Neuronal stem cell (in vitro differentiated cells): Measurements from ENCODE around the gene KRTAP19-2.

ENCODE experiments used
- DNase-seq: peaks from one replicate; pipeline ENCODE4 v3.0.0-alpha.2; 2013; ENCODE audit warnings: low spot score
- H2AFZ ChIP-seq: one replicate; pipeline ENCODE4 v1.6.1; 2013; ENCODE audit warnings: mild to moderate bottlenecking, low read length, inconsistent platforms
- H2AK5ac ChIP-seq: 2 replicates; pipeline ENCODE4 v1.6.1; 2013; ENCODE audit warnings: low read depth, mild to moderate bottlenecking, inconsistent platforms, low read length, moderate library complexity, mixed read lengths
- H2BK120ac ChIP-seq: 2 replicates; pipeline ENCODE4 v1.6.1; 2013; ENCODE audit warnings: low read depth, mild to moderate bottlenecking, inconsistent platforms, low read length, moderate library complexity, mixed read lengths
- H2BK12ac ChIP-seq: one replicate; pipeline ENCODE4 v1.6.1; 2013; ENCODE audit warnings: low read length, inconsistent platforms
- H2BK15ac ChIP-seq: 2 replicates; pipeline ENCODE4 v1.6.1; 2013; ENCODE audit warnings: mild to moderate bottlenecking, low read length, inconsistent platforms, mixed read lengths
- H2BK5ac ChIP-seq: one replicate; pipeline ENCODE4 v1.6.1; 2013; ENCODE audit warnings: inconsistent platforms, mild to moderate bottlenecking, low read length, moderate library complexity
- H3K14ac ChIP-seq: one replicate; pipeline ENCODE4 v1.6.1; 2013; ENCODE audit warnings: low read length, inconsistent platforms
- H3K18ac ChIP-seq: 2 replicates; pipeline ENCODE4 v1.6.1; 2013; ENCODE audit warnings: low read length, inconsistent platforms
- H3K23ac ChIP-seq: 2 replicates; pipeline ENCODE4 v1.6.1; 2013; ENCODE audit warnings: low read depth, mild to moderate bottlenecking, mixed read lengths, low read length, inconsistent platforms; ENCODE audit not compliant: poor library complexity
- H3K27ac ChIP-seq: replicated peaks from 3 replicates; pipeline ENCODE4 v1.5.1; 2013; ENCODE audit warnings: low read length, inconsistent platforms
- H3K27me3 ChIP-seq, 3 experiments: 2 replicates each; pipeline ENCODE4 v1.6.1; 2013; ENCODE audit warnings: low read length in 3 of 3, mild to moderate bottlenecking in 2 of 3, inconsistent platforms in 1 of 3, low read depth in 1 of 3, mixed read lengths in 1 of 3, moderate library complexity in 1 of 3; ENCODE audit not compliant: control insufficient read depth in 3 of 3, insufficient read depth in 3 of 3
- H3K36me3 ChIP-seq, 2 donors: replicated peaks in 1 of 2; 2 replicates each; pipeline ENCODE4 v1.6.1; 2013; ENCODE audit warnings: low read length in 2 of 2; ENCODE audit not compliant: control insufficient read depth in 2 of 2, insufficient read depth in 2 of 2
- H3K4ac ChIP-seq: 2 replicates; pipeline ENCODE4 v1.6.1; 2013; ENCODE audit warnings: inconsistent platforms, mild to moderate bottlenecking, low read length, moderate library complexity
- H3K4me1 ChIP-seq, 2 donors: 1 replicate in 1 of 2; 2 replicates in 1 of 2; pipeline ENCODE4 v1.6.1; 2013; ENCODE audit warnings: low read length in 2 of 2, low read depth in 1 of 2; ENCODE audit not compliant: control insufficient read depth in 2 of 2, insufficient read depth in 1 of 2
- H3K4me2 ChIP-seq: one replicate; pipeline ENCODE4 v1.6.1; 2013; ENCODE audit warnings: mild to moderate bottlenecking, low read length, inconsistent platforms; ENCODE audit not compliant: insufficient read depth, poor library complexity, severe bottlenecking
- H3K4me3 ChIP-seq, 2 donors: 2 replicates each; pipeline ENCODE4 v1.5.1; 2013; ENCODE audit warnings: low read length in 2 of 2, mild to moderate bottlenecking in 2 of 2, inconsistent platforms in 1 of 2, moderate library complexity in 1 of 2
- H3K79me1 ChIP-seq: one replicate; pipeline ENCODE4 v1.6.1; 2013; ENCODE audit warnings: low read depth, mild to moderate bottlenecking, inconsistent platforms, low read length, moderate library complexity
- H3K9ac ChIP-seq: one replicate; pipeline ENCODE4 v1.6.1; 2013; ENCODE audit warnings: mild to moderate bottlenecking, low read depth, low read length, inconsistent platforms; ENCODE audit not compliant: poor library complexity
- H3K9me3 ChIP-seq, 2 donors: replicated peaks in 1 of 2; 2 replicates each; pipeline versions ENCODE3 to v1.6.1; 2013; ENCODE audit warnings: low read length in 2 of 2, mild to moderate bottlenecking in 2 of 2, inconsistent platforms in 1 of 2, low read depth in 1 of 2, mixed read lengths in 1 of 2, moderate library complexity in 1 of 2; ENCODE audit not compliant: control insufficient read depth in 2 of 2, insufficient read depth in 1 of 2
- H4K8ac ChIP-seq: one replicate; pipeline ENCODE4 v1.6.1; 2013; ENCODE audit warnings: low read depth, mild to moderate bottlenecking, inconsistent platforms, low read length, moderate library complexity
- H4K91ac ChIP-seq: one replicate; pipeline ENCODE4 v1.6.1; 2013; ENCODE audit warnings: low read length, low read depth, mild to moderate bottlenecking, inconsistent platforms; ENCODE audit not compliant: poor library complexity
- WGBS, 2 donors: extraction: QIAGEN DNeasy Blood & Tissue Kit; methylation state at CpG; one replicate each; pipeline ENCODE4 v1.1.7; 2013; ENCODE audit warnings: missing lambda C conversion rate in 2 of 2, mixed read lengths in 1 of 2; ENCODE audit not compliant: insufficient read length in 2 of 2, insufficient replicate concordance in 1 of 2; ENCODE audit errors: extremely low coverage in 2 of 2; 5-methylcytosine and 5-hydroxymethylcytosine counted together

The KRTAP19-2 gene

DNA sequence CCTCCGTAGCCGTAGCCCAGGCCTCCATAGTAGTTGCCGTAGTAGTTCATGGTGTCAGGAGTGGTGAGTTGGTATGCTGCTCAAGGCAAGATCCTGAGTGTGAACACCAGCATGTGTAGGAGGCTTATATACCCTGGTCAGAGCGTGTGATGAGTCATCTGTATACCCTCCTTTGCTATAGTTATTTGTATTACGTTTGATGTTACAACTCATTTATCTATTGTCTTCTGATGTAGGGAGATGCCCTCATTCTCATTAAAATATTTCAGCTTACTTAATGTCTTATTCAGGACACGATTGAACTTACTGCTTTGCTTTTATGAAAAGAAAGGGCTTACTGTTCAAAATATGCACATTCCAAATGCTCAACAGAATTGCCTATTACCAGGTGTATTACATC lies 14.8 kb upstream of the KRTAP19-2 start, which contains the start of gene KRTAP19-5:
TSS of gene KRTAP19-5 (minus strand) at position 101 of the 400 bp plus-strand sequence. CDS start at position 50, 51 bp downstream.
- no peak within 1 kb of the TSS for H2AK5ac ChIP-seq
- H2BK120ac ChIP-seq, result no peak within 1 kb of the TSS
- no peak for DNase-seq
- H3K4me1 ChIP-seq, result no peaks in the 10 kb centered on the region
- H3K4me2 ChIP-seq, result no peak within 1 kb of the TSS
- no peak within 1 kb of the TSS for H3K14ac ChIP-seq
- no CpG with 5 or more reads among the region's 6 CpGs for WGBS, 2 donors
- no peaks in the 10 kb centered on the region for H3K36me3 ChIP-seq
- no peak within 1 kb of the TSS for H3K27ac ChIP-seq
- H3K4ac ChIP-seq, result no peak within 1 kb of the TSS
- H2BK12ac ChIP-seq, result no peak within 1 kb of the TSS
- H3K27me3 ChIP-seq, result no peaks in the 10 kb centered on the region
- H3K9ac ChIP-seq, result no peak within 1 kb of the TSS
- no peak within 1 kb of the TSS for H4K8ac ChIP-seq
- H4K91ac ChIP-seq, result no peak within 1 kb of the TSS
- H3K23ac ChIP-seq, result no peak within 1 kb of the TSS
- peak within 1 kb of the TSS; percentile 20 for H3K18ac ChIP-seq
- no peaks in the 10 kb centered on the region for H3K79me1 ChIP-seq
- H3K4me3 ChIP-seq, result no peak within 1 kb of the TSS
- no peaks in the 10 kb centered on the region for H3K9me3 ChIP-seq
- no peak within 1 kb of the TSS for H2BK5ac ChIP-seq
- H2AFZ ChIP-seq, result no peak within 1 kb of the TSS
- H2BK15ac ChIP-seq, result no peak within 1 kb of the TSS

DNA sequence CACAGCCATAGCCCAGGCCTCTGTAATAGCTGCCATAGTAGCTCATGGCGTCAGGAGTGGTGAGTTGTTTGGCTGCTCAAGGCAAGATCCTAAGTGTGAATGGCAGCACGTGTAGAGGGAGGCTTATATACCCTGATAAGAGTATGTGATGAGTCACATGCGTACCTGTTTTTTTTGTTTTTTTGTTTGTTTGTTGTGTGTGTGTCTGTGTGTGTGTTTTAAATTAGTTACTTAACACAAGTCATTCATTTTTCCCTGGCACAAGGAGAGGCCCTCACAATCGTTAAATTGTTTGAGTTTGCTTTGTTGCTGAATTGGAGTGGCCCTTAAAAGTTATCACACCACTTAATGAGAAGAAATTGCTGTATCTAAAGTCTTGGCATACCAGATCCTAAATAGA lies 9.8 kb upstream of the KRTAP19-2 start, which contains the start of gene KRTAP19-4:
TSS of gene KRTAP19-4 (minus strand) at position 101 of the 400 bp plus-strand sequence. CDS start at position 46, 55 bp downstream.
- H4K8ac ChIP-seq, result no peak within 1 kb of the TSS
- no peaks in the 10 kb centered on the region for H3K27me3 ChIP-seq
- H3K14ac ChIP-seq, result no peak within 1 kb of the TSS
- DNase-seq, result no peak
- no peak within 1 kb of the TSS for H4K91ac ChIP-seq
- no peak within 1 kb of the TSS for H2BK5ac ChIP-seq
- no peak within 1 kb of the TSS for H2BK120ac ChIP-seq
- H3K4me1 ChIP-seq, result no peaks in the 10 kb centered on the region
- H2AK5ac ChIP-seq, result no peak within 1 kb of the TSS
- no peak within 1 kb of the TSS for H3K18ac ChIP-seq
- H3K36me3 ChIP-seq, result no peaks in the 10 kb centered on the region
- no CpG with 5 or more reads among the region's 4 CpGs for WGBS, 2 donors
- no peak within 1 kb of the TSS for H2BK12ac ChIP-seq
- no peaks in the 10 kb centered on the region for H3K9me3 ChIP-seq
- H3K4me2 ChIP-seq, result no peak within 1 kb of the TSS
- H3K79me1 ChIP-seq, result no peaks in the 10 kb centered on the region
- no peak within 1 kb of the TSS for H2AFZ ChIP-seq
- no peak within 1 kb of the TSS for H3K27ac ChIP-seq
- H3K9ac ChIP-seq, result no peak within 1 kb of the TSS
- H3K4ac ChIP-seq, result no peak within 1 kb of the TSS
- H3K4me3 ChIP-seq, result no peak within 1 kb of the TSS
- no peak within 1 kb of the TSS for H2BK15ac ChIP-seq
- H3K23ac ChIP-seq, result no peak within 1 kb of the TSS

DNA sequence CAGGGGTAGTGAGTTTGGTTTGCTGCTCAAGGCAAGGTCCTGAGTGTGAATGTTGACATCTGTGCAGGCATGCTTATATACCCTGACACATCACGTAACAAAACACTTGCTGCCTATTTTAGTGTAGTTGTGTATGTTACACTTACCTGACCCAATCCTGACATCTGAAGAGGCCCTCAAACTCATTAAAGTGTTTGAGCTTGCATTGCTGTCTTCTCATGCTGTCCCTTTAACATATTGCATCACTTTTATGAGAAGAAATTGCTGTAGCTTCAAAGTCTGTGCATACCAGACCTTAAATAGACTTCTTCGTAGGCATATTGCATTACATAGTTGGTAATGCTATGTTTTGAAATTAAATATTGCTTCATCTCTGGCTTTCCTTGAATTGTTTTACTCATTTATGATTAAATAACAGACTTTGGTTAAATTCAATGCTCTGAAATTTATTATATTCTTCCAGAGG lies 4.8 kb upstream of the KRTAP19-2 start, which contains the start of gene KRTAP19-3:
TSS of gene KRTAP19-3 (minus strand) at position 51 of the 466 bp plus-strand sequence. CDS start 56 bp downstream, outside the sequence.
- Histone ChIP-seq H3K4ac (no peak within 1 kb of the TSS), H2BK120ac (no peak within 1 kb of the TSS), H4K8ac (no peak within 1 kb of the TSS), H2BK12ac (no peak within 1 kb of the TSS), H2BK15ac (no peak within 1 kb of the TSS), H3K4me2 (no peak within 1 kb of the TSS), H2AFZ (no peak within 1 kb of the TSS), H3K9me3 (no peaks in the 10 kb centered on the region), H3K27ac (no peak within 1 kb of the TSS), H3K79me1 (no peaks in the 10 kb centered on the region), H3K36me3 (no peaks in the 10 kb centered on the region), H3K14ac (no peak within 1 kb of the TSS), H2BK5ac (no peak within 1 kb of the TSS), H4K91ac (no peak within 1 kb of the TSS), H3K27me3 (no peaks in the 10 kb centered on the region), H3K9ac (no peak within 1 kb of the TSS), H3K23ac (no peak within 1 kb of the TSS), H3K18ac (no peak within 1 kb of the TSS), H2AK5ac (no peak within 1 kb of the TSS), H3K4me1 (no peaks in the 10 kb centered on the region), H3K4me3 (no peak within 1 kb of the TSS)
- WGBS, 2 donors, result no CpG with 5 or more reads among the region's 2 CpGs
- DNase-seq, result no peak

DNA sequence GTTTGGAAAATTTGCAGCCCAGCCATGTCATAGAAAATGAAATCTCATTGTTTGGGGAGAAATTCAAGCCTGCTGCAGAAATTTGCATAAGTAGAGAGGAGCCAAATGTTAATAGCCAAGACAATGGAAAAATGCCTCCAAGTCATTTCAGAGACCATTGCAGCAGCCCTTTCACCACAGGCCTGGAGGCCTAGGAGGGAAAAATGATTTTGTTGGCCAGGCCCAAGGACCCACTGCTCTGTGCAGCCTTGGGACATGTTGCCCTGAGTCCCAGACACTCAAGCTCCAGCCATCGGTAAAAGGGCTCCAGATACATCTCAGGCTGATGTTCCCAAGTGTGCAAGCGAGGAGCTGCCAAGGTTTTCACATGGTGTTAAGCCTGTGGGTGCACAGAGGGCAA lies 1.1 kb downstream of the KRTAP19-2 start:
- no peaks in the 10 kb centered on the region for H3K36me3 ChIP-seq
- peaks cover 0 to 1% of the 10 kb centered on the region in 2 donors for H3K9me3 ChIP-seq
- H3K27me3 ChIP-seq, result no peaks in the 10 kb centered on the region
- no peak overlapping the region for H3K4ac ChIP-seq
- no peak overlapping the region for H2BK120ac ChIP-seq
- no peak overlapping the region for H4K8ac ChIP-seq
- H3K9ac ChIP-seq, result no peak overlapping the region
- no peak overlapping the region for H3K27ac ChIP-seq
- no peak overlapping the region for H3K4me2 ChIP-seq
- H2BK15ac ChIP-seq, result no peak overlapping the region
- no peak overlapping the region for H3K18ac ChIP-seq
- no peak overlapping the region for H2AK5ac ChIP-seq
- H2BK12ac ChIP-seq, result no peak overlapping the region
- no peak overlapping the region for H3K14ac ChIP-seq
- no peak overlapping the region for H4K91ac ChIP-seq
- no CpG with 5 or more reads among the region's 2 CpGs for WGBS, 2 donors
- no peak overlapping the region for H2AFZ ChIP-seq
- peak overlapping the region in 1 of 2 donors; percentile 63 for H3K4me3 ChIP-seq
- H3K79me1 ChIP-seq, result no peaks in the 10 kb centered on the region
- H3K4me1 ChIP-seq, result no peaks in the 10 kb centered on the region
- no peak overlapping the region for H3K23ac ChIP-seq
- no peak for DNase-seq
- no peak overlapping the region for H2BK5ac ChIP-seq
